Measurements from ENCODE around the gene TFR2. TPM values are rescaled to one million over a fixed set of nuclear protein-coding genes. Genes with fewer than 3 reads are reported as not detected.

The TFR2 gene
- total and polyA plus RNA-seq, 2 donors (not counting 3 experiments of a cell fraction or from before 2014, with no cell fraction given), result 0.37 to 0.60 TPM

GRCh38 chr7:100671353-100672327 is 30.3 kb upstream of the TFR2 start:
- H2AFZ ChIP-seq (ENCODE audit: low read depth, low read length), result no peak overlapping the region
- ChIA-PET CTCF (interaction anchor here (1.5 to 1.7 kb wide), 3 partner anchors 16 to 34 kb away, joined by 4 to 13 read pairs (median 4); partner anchors contain the start of genes ACTL6B and POP7), POLR2A (interaction anchor here (0.5 kb wide), 1 partner anchor 247 kb away, joined by 3 read pairs; no protein-coding TSS in a partner anchor)
- FAIRE-seq (no peak), DNase-seq (ENCODE audit: low read depth, low spot score) (no peak)
- TF ChIP-seq MAX (IDR thresholded peaks at IDR 0.05; ENCODE audit: insufficient read depth, insufficient read length) (no peak), FOS (IDR thresholded peaks at IDR 0.05; ENCODE audit: borderline replicate concordance, insufficient read depth, low read length) (no peak), GATA2 (IDR thresholded peaks at IDR 0.05; ENCODE audit: insufficient read depth, insufficient read length, low read depth, low read length) (no peak), EZH2 (IDR thresholded peaks at IDR 0.05; ENCODE audit: borderline replicate concordance, low read depth, low read length, severe bottlenecking) (no peak), MYC (IDR thresholded peaks at IDR 0.05; ENCODE audit: low read depth, low read length) (no peak), CTCF (IDR thresholded peaks at IDR 0.05; ENCODE audit: extremely low read depth in 1 of 2, insufficient read depth in 1 of 2, low read depth in 1 of 2, low read length in 2 of 2) (no peak)
- H4K20me1 ChIP-seq (replicated peaks; ENCODE audit: control insufficient read depth, extremely low read depth, insufficient read depth, low read length), result no peaks in the 10 kb centered on the region
- H3K79me2 ChIP-seq (ENCODE audit: control insufficient read depth, insufficient read depth, low read length), result peaks cover 24% of the 10 kb centered on the region
- dilution Hi-C loops (cut with MboI; ENCODE audit: extremely low pct_ligation_motif_present, low sequenced_read_pairs) (no loop called here), intact Hi-C loops (cut with micrococcal nuclease) (no loop called here)
- peaks cover 2 to 3% of the 10 kb centered on the region in 2 experiments for H3K36me3 ChIP-seq (ENCODE audit: control insufficient read depth in 2 of 2, extremely low read depth in 1 of 2, insufficient read depth in 2 of 2, low read length in 2 of 2)
- peaks cover 4 to 5% of the 10 kb centered on the region in 2 experiments for H3K27me3 ChIP-seq (ENCODE audit: control insufficient read depth in 2 of 2, insufficient read depth in 2 of 2, low read length in 2 of 2)
- H3K27ac ChIP-seq (ENCODE audit: insufficient read depth, low read depth, low read length), result no peak overlapping the region
- no TSS peak for BruUV-seq (replicated peaks)
- H3K9ac ChIP-seq (replicated peaks; ENCODE audit: extremely low read depth, insufficient read depth, low read length), result no peak overlapping the region
- no peaks in the 10 kb centered on the region for H3K9me3 ChIP-seq (replicated peaks; ENCODE audit: control insufficient read depth, insufficient read depth, low read length)
- no peak overlapping the region for H3K4me3 ChIP-seq (replicated peaks in 1 of 3; ENCODE audit: insufficient read depth in 1 of 3, low read depth in 1 of 3, low read length in 3 of 3)
- H3K4me1 ChIP-seq (ENCODE audit: control insufficient read depth, extremely low read depth, insufficient read depth, low read length), result peaks cover 4% of the 10 kb centered on the region
- H3K4me2 ChIP-seq (ENCODE audit: insufficient read depth, low read length), result no peak overlapping the region
- H3K9me1 ChIP-seq (replicated peaks; ENCODE audit: control insufficient read depth, extremely low read depth, insufficient read depth, low read length), result no peaks in the 10 kb centered on the region
